UCSD-AML1 (cell line): Measurements from ENCODE around the gene DTNBP1.

Experiments used
- DNase-seq: peaks from one replicate; lab custom pipeline; 2025; ENCODE audit not compliant: unreplicated experiment; lab: John Stamatoyannopoulos, UW

DTNBP1 gene

GRCh38 chr6:15626878-15627674, 35.8 kb downstream of the DTNBP1 start:
- no peak for DNase-seq

GRCh38 chr6:15626160-15626559, 36.7 kb downstream of the DTNBP1 start:
- no peak for DNase-seq

- DNase-seq = no peak
Measured at GRCh38 chr6:15623276-15624116, 39.3 kb downstream of the DTNBP1 start.

- DNase-seq = no peak
Measured at GRCh38 chr6:15622045-15622740, 40.6 kb downstream of the DTNBP1 start.

- peak; percentile 75 for DNase-seq
Measured at GRCh38 chr6:15621203-15622044, 41.4 kb downstream of the DTNBP1 start.

GRCh38 chr6:15620611-15621010, 42.2 kb downstream of the DTNBP1 start:
- DNase-seq = no peak

- no peak for DNase-seq
Measured at GRCh38 chr6:15619330-15619729, 43.5 kb downstream of the DTNBP1 start.

- no peak for DNase-seq
Measured at GRCh38 chr6:15618685-15619084, 44.1 kb downstream of the DTNBP1 start.

- no peak for DNase-seq
Measured at GRCh38 chr6:15616261-15616660, 46.6 kb downstream of the DTNBP1 start.

GRCh38 chr6:15615802-15616201, 47.0 kb downstream of the DTNBP1 start:
- no peak for DNase-seq

- DNase-seq = no peak
Measured at GRCh38 chr6:15614277-15614676, 48.6 kb downstream of the DTNBP1 start.

- DNase-seq = no peak
Measured at GRCh38 chr6:15608396-15608795, 54.4 kb downstream of the DTNBP1 start.

GRCh38 chr6:15607603-15608002, 55.2 kb downstream of the DTNBP1 start:
- no peak for DNase-seq

- no peak for DNase-seq
Measured at GRCh38 chr6:15606347-15606746, 56.5 kb downstream of the DTNBP1 start.

- DNase-seq = no peak
Measured at GRCh38 chr6:15604843-15605242, 58.0 kb downstream of the DTNBP1 start.

- no peak for DNase-seq
Measured at GRCh38 chr6:15602154-15602553, 60.7 kb downstream of the DTNBP1 start.

- no peak for DNase-seq
Measured at GRCh38 chr6:15598273-15598798, 64.5 kb downstream of the DTNBP1 start.

- DNase-seq = no peak
Measured at GRCh38 chr6:15596186-15596896, 66.5 kb downstream of the DTNBP1 start.

- no peak for DNase-seq
Measured at GRCh38 chr6:15595461-15596173, 67.2 kb downstream of the DTNBP1 start.
